ENCODE data around the gene MED13L. TPM values are rescaled to one million over a fixed set of nuclear protein-coding genes. Genes with fewer than 3 reads are reported as not detected.

The MED13L gene
- polyA plus RNA-seq, 1 donor (not counting 4 experiments of a cell fraction or from before 2014, with no cell fraction given), result 31.7 TPM

DNA sequence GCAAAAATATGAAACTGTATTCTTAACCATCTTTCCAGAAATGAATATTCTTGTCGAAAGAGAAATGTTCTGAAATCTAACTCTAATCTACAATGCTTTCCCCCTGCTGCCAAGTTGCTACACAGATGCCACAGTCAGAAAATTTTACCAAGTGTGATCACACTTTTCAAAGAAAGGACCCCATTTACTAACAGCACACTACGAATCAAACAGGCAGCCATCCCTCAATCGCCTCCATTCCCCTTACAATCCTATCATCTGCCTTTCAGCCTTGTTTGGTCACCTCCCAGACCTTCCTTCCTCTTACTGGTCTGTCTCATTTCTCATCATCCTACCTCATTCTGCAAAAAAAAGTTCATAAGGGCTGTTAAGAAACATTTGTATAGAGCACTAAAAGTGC, 190.1 kb downstream of the MED13L start:
- peaks cover 43% of the 10 kb centered on the region for H3K79me2 ChIP-seq (ENCODE audit: control insufficient read depth, insufficient read depth, low read length)
- no peak overlapping the region for H2AFZ ChIP-seq (ENCODE audit: control insufficient read depth, low read length)
- no peaks in the 10 kb centered on the region for H3K27me3 ChIP-seq (ENCODE audit: control insufficient read depth, extremely low read depth, insufficient read depth, low read length)
- H3K4me1 ChIP-seq (ENCODE audit: control insufficient read depth, extremely low read depth, insufficient read depth, low read length), result no peaks in the 10 kb centered on the region
- no peak overlapping the region for H3K27ac ChIP-seq (ENCODE audit: control insufficient read depth, insufficient read depth, low read length)
- no peak for DNase-seq (ENCODE audit: low read depth, low spot score)
- H3K4me3 ChIP-seq (ENCODE audit: control insufficient read depth in 2 of 3, extremely low read depth in 1 of 3, insufficient read depth in 2 of 3, low read depth in 1 of 3, low read length in 3 of 3), result no peak overlapping the region
- no peaks in the 10 kb centered on the region for H4K20me1 ChIP-seq (ENCODE audit: control insufficient read depth, extremely low read depth, insufficient read depth, low read length)
- H3K4me2 ChIP-seq (ENCODE audit: control insufficient read depth, extremely low read depth, insufficient read depth, low read depth, low read length), result no peak overlapping the region
- FAIRE-seq, result no peak
- no peak overlapping the region for H3K9ac ChIP-seq (ENCODE audit: control insufficient read depth, extremely low read depth, insufficient read depth, low read length)
- peaks cover 0 to 2% of the 10 kb centered on the region in 2 experiments for H3K36me3 ChIP-seq (ENCODE audit: control insufficient read depth in 2 of 2, extremely low read depth in 1 of 2, insufficient read depth in 2 of 2, low read length in 2 of 2)
- no peak for TF ChIP-seq EZH2 (IDR thresholded peaks at IDR 0.05; ENCODE audit: low read length)
- TF ChIP-seq, protein P1, sequence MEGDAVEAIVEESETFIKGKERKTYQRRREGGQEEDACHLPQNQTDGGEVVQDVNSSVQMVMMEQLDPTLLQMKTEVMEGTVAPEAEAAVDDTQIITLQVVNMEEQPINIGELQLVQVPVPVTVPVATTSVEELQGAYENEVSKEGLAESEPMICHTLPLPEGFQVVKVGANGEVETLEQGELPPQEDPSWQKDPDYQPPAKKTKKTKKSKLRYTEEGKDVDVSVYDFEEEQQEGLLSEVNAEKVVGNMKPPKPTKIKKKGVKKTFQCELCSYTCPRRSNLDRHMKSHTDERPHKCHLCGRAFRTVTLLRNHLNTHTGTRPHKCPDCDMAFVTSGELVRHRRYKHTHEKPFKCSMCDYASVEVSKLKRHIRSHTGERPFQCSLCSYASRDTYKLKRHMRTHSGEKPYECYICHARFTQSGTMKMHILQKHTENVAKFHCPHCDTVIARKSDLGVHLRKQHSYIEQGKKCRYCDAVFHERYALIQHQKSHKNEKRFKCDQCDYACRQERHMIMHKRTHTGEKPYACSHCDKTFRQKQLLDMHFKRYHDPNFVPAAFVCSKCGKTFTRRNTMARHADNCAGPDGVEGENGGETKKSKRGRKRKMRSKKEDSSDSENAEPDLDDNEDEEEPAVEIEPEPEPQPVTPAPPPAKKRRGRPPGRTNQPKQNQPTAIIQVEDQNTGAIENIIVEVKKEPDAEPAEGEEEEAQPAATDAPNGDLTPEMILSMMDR (optimal IDR thresholded peaks at IDR 0.05 in 1 of 3, IDR thresholded peaks at IDR 0.05 in 1 of 3, conservative IDR thresholded peaks at IDR 0.05 in 1 of 3; ENCODE audit: extremely low read depth in 1 of 3, insufficient read depth in 2 of 3, low read length in 3 of 3), result no peak
- dilution Hi-C loops (cut with MboI; ENCODE audit: extremely low pct_ligation_motif_present, low sequenced_read_pairs), result no loop called here
- no peaks in the 10 kb centered on the region for H3K9me1 ChIP-seq (ENCODE audit: control insufficient read depth, extremely low read depth, insufficient read depth, low read length)
- no peaks in the 10 kb centered on the region for H3K9me3 ChIP-seq (ENCODE audit: control insufficient read depth, low read depth, low read length)

DNA sequence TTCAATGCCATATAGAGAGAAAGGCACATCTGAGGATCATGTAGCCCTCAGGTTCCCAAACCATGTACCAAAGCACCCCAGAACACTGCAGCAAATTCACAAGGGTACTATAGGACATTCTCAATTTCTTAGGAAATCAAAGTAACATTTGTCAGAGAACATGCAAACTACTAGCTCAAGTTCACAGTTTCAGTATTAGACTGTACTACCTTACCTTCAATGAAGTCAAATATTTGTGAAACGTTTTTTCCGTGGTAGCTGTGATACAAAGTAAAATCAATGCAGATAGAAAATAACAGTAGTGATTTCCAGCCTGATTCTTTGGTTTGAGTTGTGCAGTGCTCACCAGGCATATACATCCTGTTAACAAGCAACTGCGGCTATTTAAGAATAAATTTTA, 197.1 kb downstream of the MED13L start:
- H3K27ac ChIP-seq (ENCODE audit: control insufficient read depth, insufficient read depth, low read length), result no peak overlapping the region
- no peak overlapping the region for H3K4me3 ChIP-seq (ENCODE audit: control insufficient read depth in 2 of 3, extremely low read depth in 1 of 3, insufficient read depth in 2 of 3, low read depth in 1 of 3, low read length in 3 of 3)
- no peaks in the 10 kb centered on the region for H3K9me1 ChIP-seq (ENCODE audit: control insufficient read depth, extremely low read depth, insufficient read depth, low read length)
- TF ChIP-seq, protein P1 (optimal IDR thresholded peaks at IDR 0.05 in 1 of 3, IDR thresholded peaks at IDR 0.05 in 1 of 3, conservative IDR thresholded peaks at IDR 0.05 in 1 of 3; ENCODE audit: extremely low read depth in 1 of 3, insufficient read depth in 2 of 3, low read length in 3 of 3), result no peak
- no peak for TF ChIP-seq EZH2 (IDR thresholded peaks at IDR 0.05; ENCODE audit: low read length)
- no peak overlapping the region for H2AFZ ChIP-seq (ENCODE audit: control insufficient read depth, low read length)
- no peak overlapping the region for H3K4me2 ChIP-seq (ENCODE audit: control insufficient read depth, extremely low read depth, insufficient read depth, low read depth, low read length)
- no peaks in the 10 kb centered on the region for H3K9me3 ChIP-seq (ENCODE audit: control insufficient read depth, low read depth, low read length)
- H3K4me1 ChIP-seq (ENCODE audit: control insufficient read depth, extremely low read depth, insufficient read depth, low read length), result peaks cover 7% of the 10 kb centered on the region
- DNase-seq (ENCODE audit: low read depth, low spot score), result no peak
- no peaks in the 10 kb centered on the region for H3K27me3 ChIP-seq (ENCODE audit: control insufficient read depth, extremely low read depth, insufficient read depth, low read length)
- FAIRE-seq, result no peak
- H4K20me1 ChIP-seq (ENCODE audit: control insufficient read depth, extremely low read depth, insufficient read depth, low read length), result peaks cover 5% of the 10 kb centered on the region
- H3K36me3 ChIP-seq (ENCODE audit: control insufficient read depth in 2 of 2, extremely low read depth in 1 of 2, insufficient read depth in 2 of 2, low read length in 2 of 2), result no peaks in the 10 kb centered on the region
- dilution Hi-C loops (cut with MboI; ENCODE audit: extremely low pct_ligation_motif_present, low sequenced_read_pairs), result no loop called here
- H3K9ac ChIP-seq (ENCODE audit: control insufficient read depth, extremely low read depth, insufficient read depth, low read length), result no peak overlapping the region
- peaks cover 15% of the 10 kb centered on the region for H3K79me2 ChIP-seq (ENCODE audit: control insufficient read depth, insufficient read depth, low read length)

Data from keratinocyte (primary cell).